HG03159 (cell line): ENCODE results near the gene NLRP1.
A peak's percentile ranks its signal among the peaks of the same experiment; 100 is the strongest.
"Not testable (repeated sequence)": the region's sequence is repeated elsewhere in the genome, so short reads cannot be mapped to it uniquely, and the experiment has no call there.

Experiments used
- ATAC-seq: cut with Tn5 transposase; IDR thresholded peaks from one replicate; pipeline ENCODE4 v1.9.1; 2021; ENCODE audit warnings: mild to moderate bottlenecking, moderate library complexity; ENCODE audit not compliant: unreplicated experiment

The NLRP1 gene

DNA sequence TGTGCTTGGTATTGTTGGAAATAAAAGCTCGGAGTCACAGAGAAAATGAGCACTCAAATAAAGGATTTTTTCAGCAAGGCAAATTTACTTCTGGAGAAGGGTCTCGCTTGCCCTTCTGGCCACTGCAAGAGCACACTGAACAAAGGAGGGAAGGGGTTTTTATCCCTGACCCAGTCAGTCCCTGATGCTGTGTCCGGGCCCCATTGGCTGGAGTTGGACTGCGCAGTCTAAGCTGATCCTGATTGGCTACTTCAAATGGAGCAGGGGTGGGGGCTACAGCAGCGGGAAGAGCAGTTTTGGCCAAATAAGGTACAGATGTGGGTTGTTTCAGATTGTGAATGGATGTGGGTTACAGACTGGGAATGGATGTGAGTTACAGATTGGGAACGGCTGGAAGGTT is 4.3 kb upstream of the NLRP1 start:
- ATAC-seq, result no peak

DNA sequence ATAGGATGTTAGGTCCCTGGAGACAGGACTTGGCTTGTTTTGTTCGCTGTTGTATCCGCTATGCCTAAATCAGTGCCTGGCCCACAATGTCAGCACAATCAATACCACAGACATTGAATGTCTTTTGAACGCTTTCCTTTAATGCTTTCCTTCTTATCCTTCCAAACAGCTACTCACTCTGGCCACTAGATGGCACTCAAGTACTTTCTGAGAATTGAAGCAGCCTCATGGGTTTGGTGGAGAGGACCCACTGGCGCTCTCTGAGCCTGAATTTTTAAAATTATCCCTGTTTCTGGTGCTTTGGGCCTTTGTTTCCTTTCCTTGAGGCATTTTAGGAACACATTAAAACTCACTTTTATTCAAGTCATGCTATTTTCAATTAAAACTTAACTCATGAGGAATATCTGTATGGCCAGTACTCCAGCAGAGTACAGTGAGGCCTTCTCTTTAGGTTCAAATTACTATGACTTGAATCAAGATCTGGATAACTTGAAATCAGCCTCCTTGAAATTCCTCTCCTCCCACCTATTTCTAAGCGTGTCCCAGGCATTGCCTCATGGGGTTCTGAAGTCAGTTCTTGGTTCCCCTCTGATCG is 3.2 kb upstream of the NLRP1 start:
- ATAC-seq, result no peak

DNA sequence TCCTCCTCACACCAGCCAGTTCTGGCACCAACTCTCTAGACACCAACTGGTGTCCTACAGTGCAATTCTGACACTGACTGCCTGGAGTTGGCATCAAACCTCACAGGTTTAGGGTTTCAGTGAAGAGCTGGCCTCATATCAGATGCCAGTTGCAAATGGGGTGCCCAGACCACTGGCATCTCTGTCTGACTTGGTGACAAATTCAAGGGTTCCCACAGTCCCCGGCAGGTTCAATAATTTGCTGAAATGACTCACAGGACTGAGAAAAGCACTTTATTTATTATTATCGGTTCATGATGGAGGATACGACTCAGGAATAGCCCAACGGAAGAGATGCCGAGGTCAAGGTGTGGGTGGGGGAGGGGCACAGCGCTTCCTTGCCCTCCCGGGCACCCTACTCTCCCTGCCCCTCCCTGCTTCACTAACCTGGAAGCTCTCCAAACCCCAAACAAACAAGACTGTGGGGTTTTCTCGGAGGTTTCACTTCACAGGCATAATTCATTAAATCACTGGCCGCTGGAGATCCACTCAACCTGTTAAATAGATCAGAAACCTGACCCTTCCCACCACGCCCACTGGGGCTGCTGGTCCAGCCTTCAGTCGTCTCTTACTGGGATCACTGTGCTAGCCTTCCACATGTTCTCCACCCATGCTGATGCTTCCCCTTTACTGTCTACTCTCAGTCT is 1.7 kb upstream of the NLRP1 start:
- no peak for ATAC-seq

DNA sequence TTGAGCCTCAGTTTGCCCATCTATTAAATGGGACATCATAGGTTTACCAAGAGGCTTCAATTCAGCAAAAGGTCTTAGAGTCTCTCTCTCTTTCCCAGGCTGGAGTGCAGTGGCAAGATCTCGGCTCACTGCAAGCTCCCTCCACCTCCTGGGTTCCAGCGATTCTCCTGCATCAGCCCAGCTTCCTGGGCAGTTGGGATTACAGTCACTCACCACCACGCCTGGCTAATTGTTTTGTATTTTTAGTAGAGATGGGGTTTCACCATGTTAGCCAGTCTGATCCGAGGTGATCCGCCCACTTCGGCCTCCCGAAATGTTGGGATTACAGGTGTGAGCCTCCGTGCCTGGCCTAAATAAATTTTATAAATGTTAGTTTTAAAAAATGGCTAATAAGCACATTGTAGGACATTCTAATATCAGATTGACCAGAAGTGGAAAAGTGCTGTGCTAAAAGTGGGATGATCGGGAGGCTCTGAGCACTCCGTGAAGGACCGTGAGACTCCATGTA is 1.0 kb upstream of the NLRP1 start:
- no peak for ATAC-seq

DNA sequence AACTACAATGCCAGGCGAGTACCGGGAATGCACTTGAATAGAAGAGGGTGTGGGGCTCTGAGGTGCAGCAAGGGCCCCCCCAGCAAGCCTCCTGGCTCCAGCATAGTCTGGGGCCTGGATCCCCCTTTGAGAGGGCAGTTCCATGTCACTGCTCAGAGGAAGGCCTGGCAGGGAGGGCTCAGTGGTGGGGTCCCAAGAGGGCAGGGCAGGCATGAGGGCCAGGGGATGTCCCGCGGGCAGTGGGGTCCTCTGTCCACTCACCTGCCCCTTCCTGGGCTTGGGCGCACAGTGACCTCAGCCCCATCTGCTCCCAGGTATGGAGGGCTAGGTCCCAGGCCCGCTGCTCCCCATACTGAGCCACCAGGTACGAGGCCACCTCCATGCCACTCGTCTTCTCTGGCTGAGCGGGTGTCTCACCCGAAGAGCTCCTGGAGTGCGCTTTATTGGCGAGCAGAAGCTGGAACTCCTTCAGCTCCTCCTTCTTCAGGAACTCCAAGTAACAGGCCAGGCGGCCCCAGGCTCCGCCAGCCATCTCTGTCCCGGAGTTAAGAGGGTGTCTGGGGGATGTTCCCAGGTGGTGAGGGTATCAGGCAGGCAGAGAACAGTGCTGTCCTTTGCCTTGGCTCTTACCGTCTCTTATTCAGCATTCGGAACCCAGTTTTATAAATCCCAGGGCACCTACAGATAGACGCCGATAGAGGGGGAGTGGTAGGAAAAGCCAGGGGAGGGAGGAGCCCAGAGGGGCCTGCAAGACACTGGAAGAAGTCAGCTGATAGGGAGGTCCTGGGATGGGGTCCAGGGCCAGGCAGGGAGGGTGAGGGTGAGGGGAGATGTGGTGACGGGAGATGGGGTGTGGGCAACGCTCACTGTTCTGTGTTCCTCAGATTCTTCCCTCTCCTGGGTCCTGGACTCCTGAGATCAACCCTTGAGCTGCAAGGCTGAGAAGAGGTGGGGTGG is 605 bp downstream of the NLRP1 start:
- ATAC-seq, result peak; percentile 13

DNA sequence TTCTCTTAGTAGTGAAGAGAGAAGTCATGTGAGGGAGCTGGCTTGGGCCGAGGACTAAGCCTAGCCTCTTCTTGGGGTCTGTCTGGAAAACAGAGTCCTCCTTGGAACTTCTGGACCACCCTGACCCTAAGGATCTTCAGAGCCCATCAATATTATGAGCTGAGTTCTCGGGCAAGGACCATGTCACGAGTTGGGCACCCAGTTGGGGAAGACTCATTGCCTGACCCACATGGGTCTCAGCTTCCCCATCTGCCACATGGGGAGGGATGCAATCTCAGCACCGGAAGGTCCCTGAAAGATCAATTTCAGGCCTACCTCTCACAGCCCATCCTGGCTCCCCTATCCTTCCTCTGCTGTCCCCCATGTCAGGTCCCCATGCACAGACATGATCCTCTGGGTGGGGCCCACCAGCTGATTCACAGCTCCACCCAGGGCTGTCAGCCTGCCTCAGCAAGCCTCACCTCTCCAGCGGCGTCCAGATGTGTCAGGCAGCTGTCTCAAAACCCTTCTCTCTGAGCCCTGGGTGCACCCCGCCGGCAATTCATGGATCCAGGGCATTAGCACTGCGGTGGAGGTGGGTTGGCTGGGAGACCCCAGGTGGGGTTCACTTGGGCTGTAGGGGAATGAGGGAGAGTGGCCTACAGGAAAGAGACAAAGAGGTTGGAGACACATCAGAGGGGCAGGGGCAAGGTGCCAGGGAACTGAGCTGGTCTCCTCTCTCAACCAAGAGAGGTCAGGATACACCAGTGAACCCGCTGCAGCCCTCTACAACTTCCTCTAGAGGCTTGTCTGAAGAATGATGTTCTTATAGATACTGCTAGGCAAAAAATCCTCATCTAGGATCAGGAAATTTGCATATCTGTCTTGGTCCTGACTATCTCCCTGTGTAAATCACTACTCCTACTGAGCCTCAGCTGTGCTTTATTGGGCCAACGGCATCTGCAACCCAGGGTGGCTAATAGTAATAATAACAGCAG is 1.8 kb downstream of the NLRP1 start:
- no peak for ATAC-seq

DNA sequence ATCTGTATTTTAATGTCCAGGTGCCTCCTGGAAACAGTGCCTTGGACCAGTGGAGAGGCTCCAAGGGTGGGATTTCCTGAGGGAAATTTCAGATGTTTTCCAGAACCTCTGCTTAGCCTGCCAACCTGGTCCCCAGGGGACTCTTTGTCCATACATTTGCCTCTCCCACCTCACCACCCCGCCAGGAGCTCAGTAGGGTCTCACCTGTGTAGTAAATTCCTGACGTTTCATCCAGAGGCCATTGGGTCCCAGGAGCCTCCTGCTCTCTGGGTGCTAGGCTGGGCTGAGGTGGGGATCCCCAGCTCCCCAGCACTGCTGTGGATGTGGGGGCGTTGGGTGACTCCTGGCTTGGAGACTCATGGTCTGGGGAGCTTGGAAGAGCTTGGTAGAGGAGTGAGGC is 2.7 kb downstream of the NLRP1 start:
- no peak for ATAC-seq

DNA sequence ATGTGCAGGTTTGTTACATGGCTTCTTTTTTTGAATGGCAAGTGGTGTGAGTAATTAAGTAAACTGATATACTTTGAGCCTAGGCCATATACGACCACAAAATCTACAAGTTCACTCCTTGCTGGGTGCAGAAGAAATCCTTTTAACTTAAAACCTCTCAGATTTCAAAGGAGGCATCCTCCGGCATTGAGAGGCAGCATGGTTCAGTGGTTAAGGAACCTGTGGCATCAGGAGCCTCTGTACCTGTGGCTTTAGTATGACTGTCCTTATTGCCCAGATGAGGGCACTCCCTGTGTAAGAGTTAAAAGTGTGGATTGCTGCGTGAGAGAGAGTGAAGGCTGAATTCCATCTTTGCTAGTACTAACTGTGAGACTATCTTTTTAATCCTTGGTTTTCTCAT is 3.3 kb downstream of the NLRP1 start:
- ATAC-seq, result no peak

DNA sequence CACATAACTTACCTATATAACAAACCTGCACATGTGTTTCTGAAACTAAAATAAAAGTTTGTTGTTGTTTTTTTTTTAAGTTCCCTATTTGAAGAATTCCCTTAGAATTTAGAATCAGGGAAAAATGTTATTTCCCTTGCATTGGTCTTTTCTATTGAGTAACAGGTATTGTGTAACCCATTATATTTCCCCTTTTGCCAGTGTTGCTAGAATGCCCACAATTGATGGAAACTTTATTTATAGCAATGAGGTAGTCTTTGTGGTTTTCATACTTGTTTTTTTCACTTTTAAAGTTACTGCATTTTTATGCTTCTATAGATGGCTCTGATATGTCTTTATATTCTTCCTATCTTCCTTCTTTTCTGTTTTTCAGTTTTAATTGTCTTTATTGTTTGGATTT is 3.9 kb downstream of the NLRP1 start:
- no peak for ATAC-seq

DNA sequence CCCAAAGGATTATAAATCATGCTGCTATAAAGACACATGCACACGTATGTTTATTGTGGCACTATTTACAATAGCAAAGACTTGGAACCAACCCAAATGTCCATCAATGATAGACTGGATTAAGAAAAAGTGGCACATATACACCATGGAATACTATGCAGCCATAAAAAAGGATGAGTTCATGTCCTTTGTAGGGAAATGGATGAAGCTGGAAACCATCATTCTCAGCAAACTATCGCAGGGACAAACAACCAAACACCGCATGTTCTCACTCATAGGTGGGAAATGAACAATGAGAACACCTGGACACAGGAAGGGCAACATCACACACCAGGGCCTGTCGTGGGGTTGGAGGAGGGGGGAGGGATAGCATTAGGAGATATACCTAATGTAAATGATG is 5.5 kb downstream of the NLRP1 start:
- not testable (repeated sequence) for ATAC-seq

DNA sequence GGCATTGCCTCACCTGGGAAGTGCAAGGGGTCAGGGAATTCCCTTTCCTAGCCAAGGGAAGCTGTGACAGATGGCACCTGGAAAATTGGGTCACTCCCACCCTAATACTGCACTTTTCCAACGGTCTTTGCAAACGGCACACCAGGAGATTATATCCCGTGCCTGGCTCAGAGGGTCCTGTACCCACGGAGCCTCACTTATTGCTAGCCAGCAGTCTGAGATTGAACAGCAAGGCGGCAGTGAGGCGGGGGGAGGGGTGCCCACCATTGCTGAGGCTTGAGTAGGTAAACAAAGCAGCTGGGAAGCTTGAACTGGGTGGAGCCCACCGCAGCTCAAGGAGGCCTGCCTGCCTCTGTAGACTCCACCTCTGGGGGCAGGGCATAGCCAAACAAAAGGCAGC is 11.3 kb downstream of the NLRP1 start:
- ATAC-seq, result not testable (repeated sequence)

DNA sequence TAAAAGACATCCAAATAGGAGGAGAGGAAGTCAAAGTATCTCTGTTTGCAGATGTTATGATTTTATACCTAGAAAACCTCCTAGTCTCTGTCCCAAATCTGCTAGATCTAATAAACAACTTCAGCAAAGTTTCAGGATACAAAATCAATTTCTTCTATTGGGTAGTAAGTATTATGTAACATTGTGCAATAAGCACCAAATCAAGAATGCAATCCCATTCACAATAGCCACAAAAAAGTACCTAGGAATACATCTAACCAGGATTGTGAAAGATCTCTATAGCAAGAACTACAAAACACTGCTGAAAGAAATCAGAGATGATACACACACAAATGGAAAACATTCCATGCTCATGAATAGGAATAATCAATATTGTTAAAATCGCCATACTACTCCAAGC is 13.0 kb downstream of the NLRP1 start:
- ATAC-seq, result no peak

DNA sequence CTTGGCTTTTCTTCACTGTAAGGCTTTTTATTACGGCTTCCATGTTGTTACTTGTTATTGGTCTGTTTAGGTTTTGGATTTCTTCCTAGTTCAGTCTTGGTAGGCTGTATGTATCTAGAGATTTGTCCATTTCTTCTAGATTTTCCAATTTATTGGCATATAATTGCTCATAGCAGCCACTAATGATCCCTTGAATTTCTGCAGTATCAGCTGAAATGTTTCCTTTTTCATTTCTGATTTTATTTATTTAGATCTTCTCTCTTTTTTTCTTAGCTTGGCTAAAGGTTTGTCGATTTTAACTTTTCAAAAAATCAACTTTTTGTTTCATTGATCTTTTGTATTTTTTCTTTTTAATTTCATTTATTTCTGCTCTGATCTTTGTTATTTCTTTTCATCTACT is 18.5 kb downstream of the NLRP1 start:
- no peak for ATAC-seq

DNA sequence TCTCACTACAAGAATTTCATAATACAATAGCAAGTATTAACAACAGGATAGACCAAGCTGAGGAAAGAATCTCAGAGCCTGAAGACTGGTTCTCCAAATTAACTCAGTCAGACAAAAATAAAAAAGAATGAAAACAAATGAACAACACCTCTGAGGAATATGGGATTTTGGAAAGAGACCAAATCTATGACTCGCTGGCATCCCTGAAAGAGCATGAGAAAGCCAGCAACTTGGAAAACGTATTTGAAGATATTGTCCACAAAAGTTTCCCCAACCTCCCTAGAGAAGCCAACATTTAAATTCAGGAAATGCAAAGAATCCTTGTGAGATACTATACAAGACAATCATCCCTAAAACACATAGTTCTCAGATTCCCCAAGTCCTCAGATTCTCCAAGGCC is 20.9 kb downstream of the NLRP1 start:
- no peak for ATAC-seq

DNA sequence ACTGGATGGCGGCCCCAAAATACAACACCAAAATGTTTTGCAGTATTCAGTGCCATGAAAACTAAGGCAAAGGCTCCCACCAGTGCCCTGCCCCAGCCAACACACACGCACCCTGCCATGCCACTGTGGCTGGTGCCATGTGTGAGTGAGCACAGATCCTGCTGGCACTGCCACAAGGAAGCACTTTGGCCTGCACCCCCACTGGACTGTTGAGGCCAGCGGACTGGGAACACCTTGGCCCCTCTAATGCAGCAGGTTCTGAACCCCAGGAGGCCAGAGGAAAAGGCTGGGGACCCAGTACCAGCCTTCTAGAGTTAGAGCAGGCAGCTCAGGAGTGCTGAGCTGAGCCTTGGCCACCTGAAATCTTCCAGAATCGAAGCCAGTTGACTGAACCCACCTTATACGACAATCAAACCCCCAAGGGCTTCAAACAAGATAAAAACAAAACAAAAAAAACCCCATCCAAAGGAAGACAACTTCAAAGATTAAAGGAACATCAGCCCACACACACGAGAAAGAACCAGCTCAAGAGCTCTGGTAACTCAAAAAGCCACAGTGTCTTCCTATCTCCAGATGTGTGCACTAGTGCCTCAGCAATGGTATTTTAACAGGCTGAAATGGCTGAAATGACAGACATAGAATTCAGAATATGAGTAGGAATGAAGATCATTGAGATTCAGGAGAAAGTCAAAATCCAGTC is 21.5 kb downstream of the NLRP1 start:
- no peak for ATAC-seq

DNA sequence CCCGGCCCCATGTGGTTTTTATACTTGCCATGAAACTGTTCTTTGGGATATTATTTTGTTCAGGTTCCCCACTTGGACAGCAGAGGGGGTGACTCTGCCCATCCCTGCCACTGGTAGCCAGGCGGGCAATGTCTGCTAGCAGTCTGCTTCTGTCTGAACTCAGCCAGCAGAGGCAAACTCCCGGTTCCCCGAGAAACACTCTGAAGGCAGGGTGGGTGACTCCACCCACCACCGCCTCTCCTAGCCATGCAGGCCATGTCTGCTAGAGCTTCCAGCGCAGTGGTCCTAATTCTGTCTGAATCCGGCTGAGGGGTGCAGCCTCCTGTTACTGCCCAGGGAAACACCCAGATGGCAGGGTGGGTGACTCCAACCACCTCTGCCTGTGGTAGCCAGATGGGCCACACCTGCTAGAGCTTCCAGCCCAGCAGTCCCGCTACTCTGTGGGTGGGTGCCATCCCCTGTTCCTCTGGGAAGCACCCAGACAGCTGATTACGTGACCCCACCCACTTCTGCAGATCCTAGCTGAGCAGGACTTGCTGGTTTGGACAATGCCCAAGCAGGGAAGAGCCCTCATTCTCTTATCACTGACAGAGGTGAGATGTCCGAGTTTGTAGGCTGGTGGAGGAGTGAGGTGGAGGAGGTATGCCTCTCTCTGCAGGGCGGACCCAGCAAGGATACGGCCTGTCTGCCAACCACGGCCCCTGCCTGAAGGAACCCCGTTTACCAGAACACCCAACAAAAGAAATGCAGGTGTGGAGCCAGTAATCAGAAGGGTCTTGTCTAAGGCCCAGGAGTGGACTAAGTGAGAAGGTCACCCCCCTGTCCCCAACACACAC is 22.4 kb downstream of the NLRP1 start:
- no peak for ATAC-seq

DNA sequence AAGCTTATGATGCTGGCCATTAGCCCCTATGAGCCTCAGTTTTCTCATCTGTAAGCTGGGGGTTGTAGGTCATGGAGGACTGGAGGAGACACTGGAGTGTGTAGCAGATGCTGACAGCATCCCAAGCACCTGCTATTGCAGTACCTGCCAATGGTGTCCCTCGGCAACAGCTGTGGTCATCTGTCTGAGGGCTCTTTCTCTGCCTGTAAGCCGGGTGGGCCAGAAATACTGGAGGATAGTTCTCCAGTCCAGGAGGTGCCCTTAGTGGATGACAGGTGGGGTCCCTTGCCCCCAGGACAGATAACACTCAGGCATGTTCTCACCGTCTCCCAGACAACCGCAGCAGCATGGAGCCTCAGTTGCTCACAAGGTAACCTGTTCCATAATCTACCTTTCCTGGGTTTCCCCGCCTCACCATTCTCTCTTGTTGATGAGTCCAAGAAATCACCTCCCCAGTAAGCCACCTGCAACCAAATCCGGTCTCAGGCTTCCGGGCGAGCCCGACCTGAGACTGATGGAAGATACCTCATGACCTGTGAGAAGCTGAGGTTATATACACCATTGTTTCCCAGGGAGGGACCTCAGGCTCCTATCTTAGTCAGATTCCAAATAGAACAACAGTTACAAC is 23.8 kb downstream of the NLRP1 start:
- no peak for ATAC-seq
